Liver (tissue), 3 donors: Measurements from ENCODE around the gene DR1.

Source experiments
- ATF3 ChIP-seq: IDR thresholded peaks from 2 replicates; pipeline ENCODE4 v1.6.1; 2016; ENCODE audit warnings: antibody characterized with exemption
- CTCF ChIP-seq: fragments of 150-350 bp; IDR thresholded peaks from 2 replicates; pipeline ENCODE4 v1.5.1; 2017; ENCODE audit warnings: improper control_type of control experiment, low read depth, low read length; ENCODE audit not compliant: missing input control
- EGR1 ChIP-seq, 2 donors: IDR thresholded peaks; 2 replicates each; pipeline ENCODE4 v1.6.1; 2016 to 2018; ENCODE audit warnings: antibody characterized with exemption in 2 of 2, low read depth in 2 of 2
- HNF4A ChIP-seq, 2 donors: conservative IDR thresholded peaks; 2 replicates each; pipeline ENCODE4 v1.6.1; 2016; ENCODE audit warnings: antibody characterized with exemption in 2 of 2, mild to moderate bottlenecking in 2 of 2
- JUND ChIP-seq, 2 donors: IDR thresholded peaks; 2 replicates each; pipeline ENCODE4 v1.6.1; 2016; ENCODE audit warnings: antibody characterized with exemption in 2 of 2
- MAX ChIP-seq: IDR thresholded peaks from 2 replicates; pipeline ENCODE4 v1.6.1; 2016; ENCODE audit warnings: antibody characterized with exemption
- RAD21 ChIP-seq, 2 donors: IDR thresholded peaks; 2 replicates each; pipeline ENCODE4 v1.6.1; 2016; ENCODE audit warnings: antibody characterized with exemption in 2 of 2, mild to moderate bottlenecking in 2 of 2
- REST ChIP-seq: IDR thresholded peaks from 2 replicates; pipeline ENCODE4 v1.6.1; 2016; ENCODE audit warnings: antibody characterized with exemption, mild to moderate bottlenecking
- RXRA ChIP-seq, 2 donors: IDR thresholded peaks; 2 replicates each; pipeline ENCODE4 v1.6.1; 2017 to 2018; ENCODE audit warnings: antibody characterized with exemption in 2 of 2, mild to moderate bottlenecking in 1 of 2
- YY1 ChIP-seq: IDR thresholded peaks from 2 replicates; pipeline ENCODE4 v1.6.1; 2016; ENCODE audit warnings: antibody characterized with exemption, mild to moderate bottlenecking
- ZBTB33 ChIP-seq: IDR thresholded peaks from 2 replicates; pipeline ENCODE4 v1.6.1; 2016; ENCODE audit warnings: antibody characterized with exemption
- donor health status: healthy.
- donor health status: healthy.

GRCh38 chr1:93350875-93351274 is 5.2 kb downstream of the DR1 start:
- TF ChIP-seq CTCF (no peak), ZBTB33 (no peak), EGR1 (IDR thresholded peaks at IDR 0.05; ENCODE audit: low read depth in 2 of 2) (no peak), JUND (IDR thresholded peaks at IDR 0.05) (no peak), RAD21 (IDR thresholded peaks at IDR 0.05) (no peak), REST (no peak), MAX (no peak), YY1 (peak; percentile 35), ATF3 (no peak), HNF4A (conservative IDR thresholded peaks at IDR 0.05) (no peak), RXRA (IDR thresholded peaks at IDR 0.05) (no peak)
